Duodenal mucosa (tissue), 2 donors: ENCODE results near the gene DUSP28.
A peak's percentile ranks its signal among the peaks of the same experiment; 100 is the strongest.
"Not testable (repeated sequence)": the region's sequence is repeated elsewhere in the genome, so short reads cannot be mapped to it uniquely, and the experiment has no call there.

Experiments
- H3K27ac ChIP-seq: one replicate; pipeline ENCODE4 v1.7.0; 2013; ENCODE audit warnings: low read depth, low read length
- H3K27me3 ChIP-seq, 2 donors: one replicate each; pipeline ENCODE4 v1.7.0; 2013; ENCODE audit warnings: low read length in 2 of 2, control low read depth in 1 of 2; ENCODE audit not compliant: insufficient read depth in 2 of 2, control insufficient read depth in 1 of 2
- H3K36me3 ChIP-seq, 2 donors: one replicate each; pipeline ENCODE4 v1.7.0; 2013; ENCODE audit warnings: low read length in 2 of 2, control low read depth in 1 of 2; ENCODE audit not compliant: insufficient read depth in 2 of 2, control insufficient read depth in 1 of 2
- H3K4me1 ChIP-seq, 2 donors: one replicate each; pipeline ENCODE4 v1.7.0; 2013; ENCODE audit warnings: low read length in 2 of 2, control low read depth in 1 of 2; ENCODE audit not compliant: insufficient read depth in 2 of 2, control insufficient read depth in 1 of 2
- H3K4me3 ChIP-seq, 2 donors: one replicate each; pipeline ENCODE4 v1.7.0; 2013; ENCODE audit warnings: low read length in 2 of 2, low read depth in 1 of 2
- H3K9ac ChIP-seq, 2 donors: one replicate each; pipeline ENCODE4 v1.7.0; 2013; ENCODE audit warnings: low read length in 2 of 2, low read depth in 1 of 2
- H3K9me3 ChIP-seq, 2 donors: one replicate each; pipeline ENCODE4 v1.7.0; 2013; ENCODE audit warnings: low read length in 2 of 2, control low read depth in 1 of 2; ENCODE audit not compliant: control insufficient read depth in 1 of 2

DUSP28 gene

DNA sequence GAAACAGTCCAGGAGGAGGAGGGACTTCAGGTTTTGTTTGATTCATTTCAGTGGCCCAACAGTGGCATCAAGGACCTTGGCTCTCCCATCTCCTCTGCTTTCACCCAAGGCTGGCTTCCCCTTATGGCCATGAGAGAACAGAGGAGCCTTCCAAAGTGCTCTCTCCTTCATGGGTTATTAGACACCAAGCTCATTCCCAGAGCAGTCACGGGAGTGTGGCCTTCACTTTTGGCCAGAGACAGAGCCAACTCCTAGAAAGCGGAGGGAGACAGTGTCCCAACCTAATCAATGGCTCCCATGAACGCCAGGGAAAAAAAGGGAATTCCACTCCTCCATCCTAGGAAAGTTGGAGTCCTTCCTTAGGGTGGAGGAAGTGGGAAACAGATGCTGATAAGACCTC, 871 bp upstream of the DUSP28 start:
- Histone ChIP-seq H3K9ac (peak overlapping the region in 1 of 2 donors; percentile 14), H3K4me3 (peak overlapping the region; percentile 58 to 70), H3K27ac (no peak overlapping the region), H3K36me3 (peaks cover 0 to 11% of the 10 kb centered on the region in 2 donors), H3K4me1 (peaks cover 32 to 35% of the 10 kb centered on the region in 2 donors), H3K9me3 (no peaks in the 10 kb centered on the region), H3K27me3 (no peaks in the 10 kb centered on the region)

- no peaks in the 10 kb centered on the region for H3K36me3 ChIP-seq
Measured at GRCh38 chr2:240560480-240561324, 545 bp downstream of the DUSP28 start.

DNA sequence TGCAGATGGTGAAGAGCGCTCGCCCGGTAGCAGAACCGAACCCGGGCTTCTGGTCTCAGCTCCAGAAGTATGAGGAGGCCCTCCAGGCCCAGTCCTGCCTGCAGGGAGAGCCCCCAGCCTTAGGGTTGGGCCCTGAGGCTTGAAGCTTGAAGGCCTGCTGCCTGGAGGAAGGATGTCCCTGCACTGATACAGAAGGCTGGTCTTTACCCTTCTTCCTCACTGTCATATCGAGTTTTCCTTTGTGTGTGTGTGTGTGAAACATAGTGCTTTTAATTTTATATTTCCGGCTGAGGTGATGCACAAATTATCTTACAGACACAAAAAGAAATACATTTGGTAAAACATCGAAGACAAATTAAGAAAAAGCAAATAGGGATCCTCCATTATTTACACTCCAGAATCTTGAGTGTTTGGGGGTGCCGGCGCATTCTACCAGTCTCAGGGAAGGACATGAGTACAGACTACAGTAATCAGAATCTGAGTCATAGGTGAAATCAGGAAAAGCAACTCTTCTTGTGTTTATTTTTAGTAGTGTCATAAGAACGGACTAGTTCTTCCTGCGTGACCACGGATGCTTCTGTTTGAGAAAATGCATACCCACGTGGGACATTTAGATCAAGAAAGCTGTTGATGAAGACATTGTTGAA, 1.3 kb downstream of the DUSP28 start:
- H3K27ac ChIP-seq: peak overlapping the region; percentile 83
- H3K36me3 ChIP-seq: no peaks in the 10 kb centered on the region
- H3K9ac ChIP-seq: peak overlapping the region; percentile 69 to 82
- no peaks in the 10 kb centered on the region for H3K27me3 ChIP-seq
- no peaks in the 10 kb centered on the region for H3K9me3 ChIP-seq
- H3K4me1 ChIP-seq: peaks cover 52 to 55% of the 10 kb centered on the region in 2 donors
- peak overlapping the region; percentile 76 to 84 for H3K4me3 ChIP-seq

More at GRCh38 chr2:240560480-240561324, 545 bp downstream of the DUSP28 start:
- H3K27ac ChIP-seq: peak overlapping the region; percentile 96
- H3K9me3 ChIP-seq: no peaks in the 10 kb centered on the region
- H3K4me3 ChIP-seq: peak overlapping the region; percentile 76 to 84
- H3K4me1 ChIP-seq: peaks cover 46 to 49% of the 10 kb centered on the region in 2 donors
- no peaks in the 10 kb centered on the region for H3K27me3 ChIP-seq
- peak overlapping the region; percentile 69 to 77 for H3K9ac ChIP-seq

- not testable (repeated sequence) for H3K27me3 ChIP-seq, H3K9ac ChIP-seq, H3K9me3 ChIP-seq, H3K36me3 ChIP-seq, H3K4me3 ChIP-seq, H3K27ac ChIP-seq
- H3K4me1 ChIP-seq: peaks cover 64 to 66% of the 10 kb centered on the region in 2 donors
Measured at GRCh38 chr2:240563231-240563630, 3.1 kb downstream of the DUSP28 start.

GRCh38 chr2:240563951-240564560, 3.9 kb downstream of the DUSP28 start:
- H3K27ac ChIP-seq: no peak overlapping the region
- H3K4me1 ChIP-seq: peaks cover 59 to 62% of the 10 kb centered on the region in 2 donors
- H3K36me3 ChIP-seq: no peaks in the 10 kb centered on the region
- H3K4me3 ChIP-seq: no peak overlapping the region
- no peaks in the 10 kb centered on the region for H3K27me3 ChIP-seq
- no peak overlapping the region for H3K9ac ChIP-seq
- no peaks in the 10 kb centered on the region for H3K9me3 ChIP-seq

DNA sequence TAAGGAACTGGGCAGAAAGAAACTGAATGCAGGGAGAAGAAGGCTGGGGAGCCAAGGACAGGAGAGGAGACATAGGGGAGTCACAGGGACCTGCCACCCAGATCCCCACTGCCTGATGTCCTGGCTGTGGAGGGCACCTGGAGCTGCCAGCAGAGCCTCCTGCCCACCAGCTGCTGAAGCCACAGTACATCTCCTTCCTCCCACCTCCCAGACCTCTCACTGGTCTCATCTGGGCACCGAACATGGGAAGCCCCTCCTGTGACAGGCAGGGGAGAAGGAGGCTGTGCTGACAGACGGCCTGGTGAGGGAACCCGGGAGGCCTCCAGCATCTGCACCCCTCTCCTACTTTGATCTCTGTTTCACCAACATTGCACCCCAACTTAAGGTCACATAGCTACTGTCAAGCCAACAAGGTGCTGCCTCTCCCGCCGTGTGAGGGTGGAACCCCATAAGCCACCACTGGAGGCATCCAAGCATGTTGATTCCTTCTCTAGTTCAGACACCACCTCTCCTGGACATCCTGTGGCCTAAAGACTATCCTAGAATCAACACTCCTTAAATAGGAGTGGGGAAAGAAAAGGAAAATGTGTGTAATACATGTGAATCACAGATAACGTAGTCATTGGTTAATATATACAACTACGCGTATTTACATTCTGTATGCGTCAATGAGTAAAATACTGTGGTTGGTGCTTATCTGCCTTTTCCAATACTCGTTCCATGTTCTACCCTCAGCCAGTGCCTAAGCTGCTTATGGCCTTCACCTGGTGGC, 4.6 kb downstream of the DUSP28 start:
- peak overlapping the region; percentile 65 to 73 for H3K4me3 ChIP-seq
- no peaks in the 10 kb centered on the region for H3K9me3 ChIP-seq
- no peaks in the 10 kb centered on the region for H3K36me3 ChIP-seq
- peak overlapping the region; percentile 98 for H3K27ac ChIP-seq
- peaks cover 58 to 62% of the 10 kb centered on the region in 2 donors for H3K4me1 ChIP-seq
- H3K27me3 ChIP-seq: no peaks in the 10 kb centered on the region
- peak overlapping the region; percentile 88 to 97 for H3K9ac ChIP-seq

GRCh38 chr2:240565333-240566202, 5.4 kb downstream of the DUSP28 start:
- H3K9ac ChIP-seq: peak overlapping the region; percentile 88 to 97
- peak overlapping the region; percentile 98 for H3K27ac ChIP-seq
- no peaks in the 10 kb centered on the region for H3K36me3 ChIP-seq
- H3K4me1 ChIP-seq: peaks cover 64 to 67% of the 10 kb centered on the region in 2 donors
- H3K4me3 ChIP-seq: peak overlapping the region; percentile 65 to 73
- no peaks in the 10 kb centered on the region for H3K9me3 ChIP-seq
- no peaks in the 10 kb centered on the region for H3K27me3 ChIP-seq

GRCh38 chr2:240566203-240567136, 6.3 kb downstream of the DUSP28 start:
- Histone ChIP-seq H3K36me3 (no peaks in the 10 kb centered on the region), H3K9ac (peak overlapping the region; percentile 88 to 97), H3K9me3 (no peaks in the 10 kb centered on the region), H3K27ac (peak overlapping the region; percentile 98), H3K4me3 (peak overlapping the region; percentile 74 to 80), H3K27me3 (no peaks in the 10 kb centered on the region), H3K4me1 (peaks cover 64 to 71% of the 10 kb centered on the region in 2 donors)
